Right atrium auricular region (tissue), 2 donors: Measurements from ENCODE around the gene ZEB1. TPM values are rescaled to one million over a fixed set of nuclear protein-coding genes. Genes with fewer than 3 reads are reported as not detected.
"Not testable (repeated sequence)": the region's sequence is repeated elsewhere in the genome, so short reads cannot be mapped to it uniquely, and the experiment has no call there.

Experiments used
- DNase-seq: peaks from one replicate; pipeline ENCODE4 v3.0.0-alpha.2; 2019; ENCODE audit warnings: low spot score
- H3K27ac ChIP-seq, 2 donors: fragments of 200-600 bp; sonication (generic); 1 replicate in 1 of 2; 2 replicates in 1 of 2; pipeline ENCODE4 v1.5.1; 2016 to 2019
- H3K27me3 ChIP-seq, 2 donors: fragments of 200-600 bp; sonication (generic); one replicate each; pipeline versions ENCODE4 v1.5.1 to v1.6.0; 2017 to 2019
- H3K36me3 ChIP-seq: fragments of 200-600 bp; sonication (generic); one replicate; pipeline ENCODE4 v1.5.1; 2016
- H3K4me1 ChIP-seq, 2 donors: fragments of 200-600 bp; sonication (generic); one replicate each; pipeline versions ENCODE4 v1.5.1 to v1.6.0; 2017 to 2019
- H3K4me3 ChIP-seq, 2 donors: fragments of 200-600 bp; sonication (generic); 1 replicate in 1 of 2; 2 replicates in 1 of 2; pipeline ENCODE4 v1.5.1; 2017 to 2019; ENCODE audit warnings: mild to moderate bottlenecking in 1 of 2, moderate library complexity in 1 of 2
- H3K9me3 ChIP-seq, 2 donors: fragments of 200-600 bp; sonication (generic); one replicate each; pipeline ENCODE4 v1.5.1; 2019
- CTCF ChIP-seq, 2 donors: fragments of 200-600 bp; sonication (generic); IDR thresholded peaks; one replicate each; pipeline ENCODE4 v1.5.1; 2019; ENCODE audit warnings: antibody characterized with exemption in 2 of 2
- total RNA-seq, 2 donors: library from RNA; depleted of rRNA; stranded (reverse); fragments of >200 nt; gene quantifications; one replicate each; pipeline ENCODE4 v1.1.0, GENCODE V29; 2016

ZEB1 gene
- total RNA-seq, 2 donors from 2014 or later: 52.9 to 60.8 TPM

GRCh38 chr10:31359979-31360378 is 41.0 kb downstream of the ZEB1 start:
- H3K27me3 ChIP-seq: no peaks in the 10 kb centered on the region
- H3K36me3 ChIP-seq: peaks cover 8% of the 10 kb centered on the region
- TF ChIP-seq CTCF (IDR thresholded peaks at IDR 0.05): no peak
- DNase-seq: no peak
- no peak overlapping the region for H3K27ac ChIP-seq
- peaks cover 0 to 29% of the 10 kb centered on the region in 2 donors for H3K4me1 ChIP-seq
- no peaks in the 10 kb centered on the region for H3K9me3 ChIP-seq
- no peak overlapping the region for H3K4me3 ChIP-seq

GRCh38 chr10:31361475-31361874 is 42.5 kb downstream of the ZEB1 start:
- not testable (repeated sequence) for H3K36me3 ChIP-seq, H3K9me3 ChIP-seq, DNase-seq, H3K4me3 ChIP-seq, H3K27ac ChIP-seq, H3K27me3 ChIP-seq
- H3K4me1 ChIP-seq: peaks cover 0 to 29% of the 10 kb centered on the region in 2 donors

GRCh38 chr10:31362023-31362641 is 43.1 kb downstream of the ZEB1 start:
- no peak overlapping the region for H3K27ac ChIP-seq
- no peak for TF ChIP-seq CTCF (IDR thresholded peaks at IDR 0.05)
- no peaks in the 10 kb centered on the region for H3K27me3 ChIP-seq
- no peaks in the 10 kb centered on the region for H3K9me3 ChIP-seq
- H3K4me1 ChIP-seq: peaks cover 0 to 29% of the 10 kb centered on the region in 2 donors
- peaks cover 8% of the 10 kb centered on the region for H3K36me3 ChIP-seq
- H3K4me3 ChIP-seq: no peak overlapping the region
- DNase-seq: no peak

GRCh38 chr10:31363696-31364095 is 44.7 kb downstream of the ZEB1 start:
- H3K4me3 ChIP-seq, DNase-seq, H3K36me3 ChIP-seq, H3K27ac ChIP-seq, H3K9me3 ChIP-seq, H3K27me3 ChIP-seq: not testable (repeated sequence)
- H3K4me1 ChIP-seq: peaks cover 0 to 15% of the 10 kb centered on the region in 2 donors

GRCh38 chr10:31364238-31364637 is 45.2 kb downstream of the ZEB1 start:
- DNase-seq, H3K4me1 ChIP-seq, H3K36me3 ChIP-seq, H3K27me3 ChIP-seq, H3K9me3 ChIP-seq, H3K4me3 ChIP-seq, H3K27ac ChIP-seq: not testable (repeated sequence)

GRCh38 chr10:31366703-31367102 is 47.7 kb downstream of the ZEB1 start:
- Histone ChIP-seq H3K27me3 (no peaks in the 10 kb centered on the region), H3K9me3 (no peaks in the 10 kb centered on the region), H3K4me3 (no peak overlapping the region), H3K27ac (no peak overlapping the region), H3K4me1 (no peaks in the 10 kb centered on the region), H3K36me3 (peaks cover 4% of the 10 kb centered on the region)
- no peak for DNase-seq
- no peak for TF ChIP-seq CTCF (IDR thresholded peaks at IDR 0.05)

GRCh38 chr10:31368724-31369123 is 49.7 kb downstream of the ZEB1 start:
- Histone ChIP-seq H3K27me3 (no peaks in the 10 kb centered on the region), H3K27ac (no peak overlapping the region)

More at GRCh38 chr10:31368724-31369123, 49.7 kb downstream of the ZEB1 start:
- Histone ChIP-seq H3K36me3 (no peaks in the 10 kb centered on the region), H3K9me3 (no peaks in the 10 kb centered on the region), H3K4me1 (no peaks in the 10 kb centered on the region), H3K4me3 (no peak overlapping the region)
- no peak for TF ChIP-seq CTCF (IDR thresholded peaks at IDR 0.05)
- DNase-seq: no peak
